BE2C (cell line): Measurements from ENCODE around the gene NEU4.
A peak's percentile ranks its signal among the peaks of the same experiment; 100 is the strongest.

Experiments used
- DNase-seq: peaks from one replicate; pipeline ENCODE4 v3.0.0-alpha.2; 2020
- H3K27me3 ChIP-seq: fragments of 250-450 bp; sonication (Bioruptor Pico); 2 replicates; pipeline ENCODE4 v1.5.1; 2020; ENCODE audit warnings: mild to moderate bottlenecking
- H3K36me3 ChIP-seq: fragments of 250-450 bp; sonication (Bioruptor Pico); 2 replicates; pipeline ENCODE4 v1.5.1; 2020; ENCODE audit warnings: mild to moderate bottlenecking
- H3K4me1 ChIP-seq: fragments of 250-450 bp; sonication (Bioruptor Pico); 2 replicates; pipeline ENCODE4 v1.5.1; 2020
- H3K4me3 ChIP-seq: 2 replicates; pipeline ENCODE4 v1.5.1; 2011; ENCODE audit warnings: low read depth, low read length
- H3K9me3 ChIP-seq: fragments of 250-450 bp; sonication (Bioruptor Pico); 2 replicates; pipeline ENCODE4 v1.5.1; 2020
- TF ChIP-seq, protein P1 (sequence below): IDR thresholded peaks from 2 replicates; pipeline ENCODE4 v1.5.1; 2012; ENCODE audit warnings: mild to moderate bottlenecking, low read depth, low read length

NEU4 gene

DNA sequence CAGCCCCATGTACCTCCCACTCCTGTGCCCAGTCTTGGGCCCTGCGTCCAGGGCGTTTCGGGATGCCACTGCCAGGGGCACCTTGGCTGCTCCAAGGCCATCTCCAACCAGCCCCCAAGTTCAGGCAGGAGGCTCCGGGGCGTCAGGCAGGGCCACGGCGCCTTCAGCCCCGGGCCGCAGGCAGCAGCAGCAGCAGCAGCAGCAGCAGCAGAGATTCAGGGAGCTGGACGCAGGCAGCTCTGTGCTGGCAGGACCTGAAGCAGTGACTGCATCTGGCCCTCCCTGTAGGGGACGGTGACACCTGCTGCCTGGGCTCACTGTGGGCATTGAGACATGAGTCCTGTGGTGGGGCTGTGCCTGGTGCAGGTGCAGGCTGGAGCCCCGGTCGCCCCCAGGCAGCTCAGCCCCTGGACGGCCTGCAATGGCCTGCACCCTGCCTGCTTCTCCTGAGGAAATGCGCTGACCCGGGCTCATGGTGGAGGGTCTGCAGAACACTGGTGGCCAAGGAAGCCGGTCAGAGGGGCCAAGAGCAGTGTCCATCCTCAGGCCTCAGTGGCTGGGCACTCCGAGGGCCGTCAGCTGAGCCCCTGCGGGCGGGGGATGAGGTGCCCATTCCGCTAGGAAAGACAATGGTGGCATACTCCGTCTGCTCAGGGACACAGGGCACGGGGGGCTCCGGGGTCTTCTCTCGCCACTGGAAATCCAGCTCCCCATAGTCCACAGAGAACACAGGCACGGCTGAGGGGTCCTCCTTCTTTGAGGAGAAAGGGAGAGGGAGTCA, 41.7 kb downstream of the NEU4 start:
- Histone ChIP-seq H3K9me3 (no peaks in the 10 kb centered on the region), H3K36me3 (no peaks in the 10 kb centered on the region), H3K4me3 (no peak overlapping the region), H3K27me3 (no peaks in the 10 kb centered on the region), H3K4me1 (peaks cover 16% of the 10 kb centered on the region)
- DNase-seq = peak; percentile 29
- TF ChIP-seq, protein P1, sequence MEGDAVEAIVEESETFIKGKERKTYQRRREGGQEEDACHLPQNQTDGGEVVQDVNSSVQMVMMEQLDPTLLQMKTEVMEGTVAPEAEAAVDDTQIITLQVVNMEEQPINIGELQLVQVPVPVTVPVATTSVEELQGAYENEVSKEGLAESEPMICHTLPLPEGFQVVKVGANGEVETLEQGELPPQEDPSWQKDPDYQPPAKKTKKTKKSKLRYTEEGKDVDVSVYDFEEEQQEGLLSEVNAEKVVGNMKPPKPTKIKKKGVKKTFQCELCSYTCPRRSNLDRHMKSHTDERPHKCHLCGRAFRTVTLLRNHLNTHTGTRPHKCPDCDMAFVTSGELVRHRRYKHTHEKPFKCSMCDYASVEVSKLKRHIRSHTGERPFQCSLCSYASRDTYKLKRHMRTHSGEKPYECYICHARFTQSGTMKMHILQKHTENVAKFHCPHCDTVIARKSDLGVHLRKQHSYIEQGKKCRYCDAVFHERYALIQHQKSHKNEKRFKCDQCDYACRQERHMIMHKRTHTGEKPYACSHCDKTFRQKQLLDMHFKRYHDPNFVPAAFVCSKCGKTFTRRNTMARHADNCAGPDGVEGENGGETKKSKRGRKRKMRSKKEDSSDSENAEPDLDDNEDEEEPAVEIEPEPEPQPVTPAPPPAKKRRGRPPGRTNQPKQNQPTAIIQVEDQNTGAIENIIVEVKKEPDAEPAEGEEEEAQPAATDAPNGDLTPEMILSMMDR = no peak

DNA sequence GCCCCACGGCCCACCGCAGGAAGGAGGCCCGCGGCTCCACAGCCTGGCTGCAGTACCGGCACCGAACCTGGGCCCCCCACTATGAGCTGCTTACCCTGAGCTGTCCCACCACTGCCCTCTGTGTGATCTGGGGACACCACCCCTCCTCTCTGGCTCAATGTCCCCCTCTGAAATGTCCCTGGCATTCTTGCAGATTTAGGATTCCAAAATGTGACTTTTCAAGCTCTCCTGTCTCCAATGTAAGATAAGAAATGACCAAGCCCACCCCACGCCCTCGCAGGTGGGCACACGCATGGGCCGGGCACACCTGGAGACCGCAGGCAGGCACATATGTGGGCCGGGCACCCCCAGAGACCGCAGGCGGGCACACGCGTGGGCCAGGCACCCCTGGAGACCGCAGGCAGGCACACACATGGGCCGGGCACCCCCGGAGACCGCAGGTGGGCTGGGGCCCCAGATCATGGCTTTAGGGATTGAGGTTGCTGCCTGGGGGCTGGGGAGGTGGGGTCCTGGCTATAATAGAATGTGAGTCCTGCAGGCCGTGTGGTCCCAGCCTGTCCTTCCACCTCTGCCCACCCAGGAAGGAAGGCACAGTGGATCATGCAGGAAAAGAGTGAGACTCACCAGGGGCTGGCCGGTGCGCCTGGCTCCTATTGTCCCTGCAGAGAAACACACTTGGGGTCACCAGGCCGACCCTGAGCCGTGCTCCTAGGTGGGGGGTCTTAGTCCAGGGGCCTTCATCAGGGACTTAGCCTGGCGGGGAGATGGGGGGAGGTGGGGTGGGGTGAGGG, 42.5 kb downstream of the NEU4 start:
- no peaks in the 10 kb centered on the region for H3K36me3 ChIP-seq
- no peaks in the 10 kb centered on the region for H3K9me3 ChIP-seq
- no peaks in the 10 kb centered on the region for H3K27me3 ChIP-seq
- H3K4me3 ChIP-seq = no peak overlapping the region
- peaks cover 16% of the 10 kb centered on the region for H3K4me1 ChIP-seq
- TF ChIP-seq, protein P1 = no peak
- peak; percentile 8 for DNase-seq

DNA sequence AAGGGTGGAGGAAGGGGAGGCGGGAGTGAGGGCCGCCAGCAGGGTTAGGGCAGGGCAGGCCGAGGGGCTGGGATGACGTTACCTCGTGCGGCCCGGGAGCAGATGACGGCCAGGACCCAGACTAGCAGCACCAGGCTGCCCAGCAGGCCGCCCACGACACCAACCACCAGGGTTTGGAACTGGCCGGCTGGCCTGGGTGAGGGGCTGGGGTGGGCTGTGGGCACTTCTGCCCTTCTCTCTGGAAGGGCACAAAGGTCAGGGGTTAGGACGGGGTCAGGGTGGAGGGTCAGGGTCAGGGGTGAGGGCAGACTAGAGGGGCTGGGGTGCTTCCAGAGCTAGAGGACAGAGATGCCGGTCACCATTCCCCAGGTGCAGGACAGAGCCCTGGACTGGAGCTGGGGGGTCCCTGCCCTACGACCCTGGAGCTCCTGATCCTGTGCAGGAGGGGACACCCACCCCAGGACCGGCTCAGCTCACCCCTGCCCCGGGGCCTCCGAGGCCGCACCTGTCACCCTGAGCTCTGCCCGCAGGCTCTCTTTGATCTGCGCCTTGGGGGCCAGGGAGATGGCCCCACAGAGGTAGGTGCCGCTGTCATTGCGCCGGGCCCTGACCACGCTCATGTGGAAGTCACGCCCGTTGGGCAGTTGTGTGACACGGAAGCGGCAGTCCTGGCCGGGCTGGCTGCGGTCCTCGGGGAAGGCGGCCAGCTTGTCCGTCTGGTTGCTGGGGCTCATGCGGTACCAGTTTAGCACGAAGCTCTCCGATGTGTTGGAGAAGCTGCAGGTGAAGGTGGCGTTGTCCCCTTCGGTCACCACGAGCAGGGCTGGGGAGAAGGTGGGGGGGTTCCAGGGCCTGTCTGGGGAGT, 43.4 kb downstream of the NEU4 start:
- peak; percentile 6 for DNase-seq
- TF ChIP-seq, protein P1 = no peak
- Histone ChIP-seq H3K4me3 (no peak overlapping the region), H3K4me1 (peaks cover 16% of the 10 kb centered on the region), H3K9me3 (no peaks in the 10 kb centered on the region), H3K27me3 (no peaks in the 10 kb centered on the region), H3K36me3 (no peaks in the 10 kb centered on the region)

DNA sequence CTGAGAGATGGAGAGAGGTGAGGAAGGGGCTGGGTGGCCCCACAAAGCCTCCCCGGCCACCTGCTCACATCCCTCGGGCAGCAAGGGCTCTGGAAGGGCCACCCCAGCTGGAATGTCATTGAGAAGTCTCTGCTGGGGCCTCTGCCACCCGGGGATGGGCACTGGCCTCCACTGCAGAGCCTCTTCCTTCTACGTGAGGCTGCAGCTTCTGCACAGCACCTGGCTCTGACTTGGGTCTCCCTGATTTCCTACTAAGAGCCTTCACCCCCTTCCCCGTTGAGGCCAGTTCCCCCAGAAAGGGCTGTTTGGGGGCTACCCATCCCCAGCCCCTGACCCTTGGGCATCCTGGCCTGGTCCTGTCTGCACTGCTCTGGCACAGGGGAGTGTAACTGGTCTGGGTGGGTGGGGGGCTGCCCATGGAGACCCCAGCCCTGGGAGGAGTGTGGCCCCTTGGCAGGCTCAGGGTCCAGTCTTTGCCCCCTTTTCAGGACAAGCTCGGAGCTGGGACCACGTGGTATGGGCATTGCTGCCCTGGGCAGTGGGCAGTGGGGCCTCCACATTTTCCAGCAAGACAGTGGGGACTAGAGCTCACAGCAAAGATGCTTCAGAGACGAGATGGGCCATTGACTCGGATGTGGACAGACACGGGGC, 44.1 kb downstream of the NEU4 start:
- TF ChIP-seq, protein P1 = no peak
- Histone ChIP-seq H3K9me3 (no peaks in the 10 kb centered on the region), H3K36me3 (no peaks in the 10 kb centered on the region), H3K4me3 (no peak overlapping the region), H3K4me1 (peaks cover 16% of the 10 kb centered on the region), H3K27me3 (no peaks in the 10 kb centered on the region)
- DNase-seq = no peak

DNA sequence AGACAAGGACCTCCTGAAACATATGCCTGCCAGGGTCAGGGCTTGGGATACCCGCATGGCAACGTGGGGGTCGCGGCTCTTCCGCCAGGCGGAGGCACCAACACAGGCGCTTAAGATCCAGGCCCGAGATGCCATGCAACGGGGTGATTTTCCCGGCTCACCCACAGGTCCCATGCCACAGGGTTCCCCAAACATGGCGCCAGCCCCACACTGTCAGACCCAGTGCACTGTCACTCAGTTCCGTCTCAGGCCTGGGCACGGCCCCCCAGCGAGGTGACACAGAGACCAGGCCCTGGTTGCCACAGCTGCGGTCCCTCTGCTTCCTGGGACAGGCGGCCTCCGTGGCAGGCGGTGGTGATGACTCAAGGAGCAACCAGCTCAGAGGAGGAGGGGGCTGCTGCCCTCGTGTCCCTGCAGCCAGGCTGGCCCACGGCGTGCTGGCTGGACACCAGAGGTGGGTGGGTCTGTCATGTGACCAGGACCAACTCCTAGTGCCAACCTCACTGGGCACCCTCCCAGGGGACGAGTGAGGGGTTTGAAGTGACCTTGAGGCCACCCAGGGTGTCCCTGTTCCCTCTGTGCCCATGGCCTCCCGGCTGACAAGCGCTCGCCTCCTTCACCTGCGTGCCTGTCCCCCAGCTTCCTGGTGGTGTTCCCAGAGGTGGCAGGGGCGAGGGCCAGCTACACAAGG, 44.8 kb downstream of the NEU4 start:
- peak; percentile 32 for DNase-seq
- Histone ChIP-seq H3K9me3 (no peaks in the 10 kb centered on the region), H3K4me1 (peaks cover 16% of the 10 kb centered on the region), H3K4me3 (no peak overlapping the region), H3K27me3 (no peaks in the 10 kb centered on the region), H3K36me3 (no peaks in the 10 kb centered on the region)
- TF ChIP-seq, protein P1 = no peak
